ENCODE results near the gene SPRR5. TPM values are rescaled to one million over a fixed set of nuclear protein-coding genes. Genes with fewer than 3 reads are reported as not detected.

The SPRR5 gene
- total and polyA plus RNA-seq, 9 of the 15 experiments (the other 6 are each of a cell fraction or from before 2014, with no cell fraction given) = not detected

GRCh38 chr1:152998476-152998875, 51.5 kb downstream of the SPRR5 start:
- 5% methylated on average over 4 of the region's 4 CpGs for WGBS (ENCODE audit: insufficient coverage, low coverage, missing lambda C conversion rate)
- Histone ChIP-seq H3K4me3 (no peak overlapping the region), H3K9me1 (ENCODE audit: control insufficient read depth, insufficient read depth, low read length) (no peaks in the 10 kb centered on the region), H3K9ac (ENCODE audit: insufficient read depth in 1 of 2, low read depth in 2 of 2, low read length in 2 of 2) (no peak overlapping the region), H3K4me1 (replicated peaks in 1 of 2; ENCODE audit: control insufficient read depth in 2 of 2, insufficient read depth in 2 of 2, low read length in 2 of 2) (no peaks in the 10 kb centered on the region), H3K79me2 (ENCODE audit: control insufficient read depth, insufficient read depth, low read length) (no peaks in the 10 kb centered on the region), H4K20me1 (replicated peaks; ENCODE audit: control insufficient read depth, insufficient read depth, low read length) (no peaks in the 10 kb centered on the region), H3K9me3 (replicated peaks; ENCODE audit: control insufficient read depth, insufficient read depth, low read depth, low read length) (no peaks in the 10 kb centered on the region), H3K27ac (ENCODE audit: extremely low read depth, low read depth, low read length) (no peak overlapping the region), H3K36me3 (ENCODE audit: control insufficient read depth, insufficient read depth, low read length) (no peaks in the 10 kb centered on the region), H3K4me2 (ENCODE audit: insufficient read depth, low read length) (no peak overlapping the region), H2AFZ (ENCODE audit: low read depth, low read length) (no peak overlapping the region), H3K27me3 (ENCODE audit: control insufficient read depth in 2 of 2, insufficient read depth in 2 of 2, low read length in 2 of 2) (peaks cover 2 to 13% of the 10 kb centered on the region in 2 experiments; a peak in 2 of 5 replicates)
- no peak for TF ChIP-seq PRDM10 (IDR thresholded peaks at IDR 0.05; ENCODE audit: partially characterized antibody)
- TF ChIP-seq ZNF24 (IDR thresholded peaks at IDR 0.05) = no peak
- no peak for TF ChIP-seq HOXB6 (CRISPR knock-in tag; IDR thresholded peaks at IDR 0.05; ENCODE audit: borderline replicate concordance)
- no peak for TF ChIP-seq CXXC5 (CRISPR knock-in tag; IDR thresholded peaks at IDR 0.05)
- TF ChIP-seq ZBTB34 (CRISPR knock-in tag; IDR thresholded peaks at IDR 0.05) = no peak
- ATAC-seq (no peak), DNase-seq (ENCODE audit: extremely low read depth in 1 of 4, low spot score in 3 of 4) (no peak), FAIRE-seq (no peak)
- no TSS peak for BruUV-seq (replicated peaks)
- intact Hi-C loops (cut with micrococcal nuclease) (no loop called here), in situ Hi-C loops (cut with MboI) (no loop called here)
- ChIA-PET CTCF (ENCODE audit: low intra/inter-chr PET ratio) (no interaction called here), POLR2A (interaction anchor here (0.7 kb wide), 1 partner anchor 13 kb away, joined by 3 read pairs; no protein-coding TSS in a partner anchor)

Small RNA genes lying within 50 kb of the gene (small RNA-seq; reads per million reads assigned to genes)
- gene SPRR1A = not detected

Other genes starting within 250 kb of the SPRR5 start
Only the 7 nearest of the 23 such genes appear.
- not detected in 2 replicates for gene LCE7A, start 87.2 kb upstream of the SPRR5 start, total RNA-seq (2014; rRNA removed)
- not detected in 2 replicates for gene LCE7A, start 87.2 kb upstream of the SPRR5 start, total RNA-seq (2014; rRNA removed; fragmentation: Illumina TruSeq; extraction: Trizol)
- gene LCE7A, start 87.2 kb upstream of the SPRR5 start, total RNA-seq (2015; rRNA removed; fragmentation: Illumina TruSeq; extraction: Trizol) = not detected in 2 replicates
- not detected in 2 replicates for gene LCE7A, start 87.2 kb upstream of the SPRR5 start, total RNA-seq (2021)
- gene LCE7A, start 87.2 kb upstream of the SPRR5 start, polyA plus RNA-seq (2011; rRNA removed) = not detected in 2 replicates
- gene LCE7A, start 87.2 kb upstream of the SPRR5 start, polyA plus RNA-seq (2014; fragmentation: Illumina TruSeq; extraction: Trizol) = not detected in 2 replicates
- not detected for gene LCE7A, start 87.2 kb upstream of the SPRR5 start, polyA plus RNA-seq (2014; fragmentation: Nextera tagmentation; extraction: Ambion mirVana)
- not detected in 2 replicates for gene LCE7A, start 87.2 kb upstream of the SPRR5 start, polyA plus RNA-seq (2014; rRNA removed)
- gene SMCP, start 68.9 kb upstream of the SPRR5 start, total RNA-seq (2014; rRNA removed) = not detected in 2 replicates
- gene SMCP, start 68.9 kb upstream of the SPRR5 start, total RNA-seq (2014; rRNA removed; fragmentation: Illumina TruSeq; extraction: Trizol) = not detected in 2 replicates
- not detected in 2 replicates for gene SMCP, start 68.9 kb upstream of the SPRR5 start, total RNA-seq (2015; rRNA removed; fragmentation: Illumina TruSeq; extraction: Trizol)
- not detected in 2 replicates for gene SMCP, start 68.9 kb upstream of the SPRR5 start, total RNA-seq (2021)
- not detected in 2 replicates for gene SMCP, start 68.9 kb upstream of the SPRR5 start, polyA plus RNA-seq (2011; rRNA removed)
- gene SMCP, start 68.9 kb upstream of the SPRR5 start, polyA plus RNA-seq (2014; fragmentation: Illumina TruSeq; extraction: Trizol) = not detected in 2 replicates
- not detected for gene SMCP, start 68.9 kb upstream of the SPRR5 start, polyA plus RNA-seq (2014; fragmentation: Nextera tagmentation; extraction: Ambion mirVana)
- not detected in 2 replicates for gene SMCP, start 68.9 kb upstream of the SPRR5 start, polyA plus RNA-seq (2014; rRNA removed)
- gene IVL, start 38.7 kb upstream of the SPRR5 start, total RNA-seq (2014; rRNA removed) = not detected in 2 replicates
- gene IVL, start 38.7 kb upstream of the SPRR5 start, total RNA-seq (2014; rRNA removed; fragmentation: Illumina TruSeq; extraction: Trizol) = not detected in 2 replicates
- not detected in 2 replicates for gene IVL, start 38.7 kb upstream of the SPRR5 start, total RNA-seq (2015; rRNA removed; fragmentation: Illumina TruSeq; extraction: Trizol)
- gene IVL, start 38.7 kb upstream of the SPRR5 start, total RNA-seq (2021) = not detected in 2 replicates
- gene IVL, start 38.7 kb upstream of the SPRR5 start, polyA plus RNA-seq (2011; rRNA removed) = not detected in 2 replicates
- not detected in 2 replicates for gene IVL, start 38.7 kb upstream of the SPRR5 start, polyA plus RNA-seq (2014; fragmentation: Illumina TruSeq; extraction: Trizol)
- not detected for gene IVL, start 38.7 kb upstream of the SPRR5 start, polyA plus RNA-seq (2014; fragmentation: Nextera tagmentation; extraction: Ambion mirVana)
- gene IVL, start 38.7 kb upstream of the SPRR5 start, polyA plus RNA-seq (2014; rRNA removed) = not detected in 2 replicates
- not detected in 2 replicates for gene SPRR4, start 23.4 kb downstream of the SPRR5 start, total RNA-seq (2014; rRNA removed)
- gene SPRR4, start 23.4 kb downstream of the SPRR5 start, total RNA-seq (2014; rRNA removed; fragmentation: Illumina TruSeq; extraction: Trizol) = not detected in 2 replicates
- not detected in 2 replicates for gene SPRR4, start 23.4 kb downstream of the SPRR5 start, total RNA-seq (2015; rRNA removed; fragmentation: Illumina TruSeq; extraction: Trizol)
- not detected in 2 replicates for gene SPRR4, start 23.4 kb downstream of the SPRR5 start, total RNA-seq (2021)
- not detected in 2 replicates for gene SPRR4, start 23.4 kb downstream of the SPRR5 start, polyA plus RNA-seq (2011; rRNA removed)
- gene SPRR4, start 23.4 kb downstream of the SPRR5 start, polyA plus RNA-seq (2014; fragmentation: Illumina TruSeq; extraction: Trizol) = not detected in 2 replicates
- gene SPRR4, start 23.4 kb downstream of the SPRR5 start, polyA plus RNA-seq (2014; fragmentation: Nextera tagmentation; extraction: Ambion mirVana) = not detected
- gene SPRR4, start 23.4 kb downstream of the SPRR5 start, polyA plus RNA-seq (2014; rRNA removed) = not detected in 2 replicates
- not detected in 2 replicates for gene SPRR1A, start 36.9 kb downstream of the SPRR5 start, total RNA-seq (2014; rRNA removed)
- gene SPRR1A, start 36.9 kb downstream of the SPRR5 start, total RNA-seq (2014; rRNA removed; fragmentation: Illumina TruSeq; extraction: Trizol) = not detected in 2 replicates
- not detected in 2 replicates for gene SPRR1A, start 36.9 kb downstream of the SPRR5 start, total RNA-seq (2015; rRNA removed; fragmentation: Illumina TruSeq; extraction: Trizol)
- gene SPRR1A, start 36.9 kb downstream of the SPRR5 start, total RNA-seq (2021) = not detected in 2 replicates
- not detected in 2 replicates for gene SPRR1A, start 36.9 kb downstream of the SPRR5 start, polyA plus RNA-seq (2011; rRNA removed)
- not detected in 2 replicates for gene SPRR1A, start 36.9 kb downstream of the SPRR5 start, polyA plus RNA-seq (2014; fragmentation: Illumina TruSeq; extraction: Trizol)
- not detected for gene SPRR1A, start 36.9 kb downstream of the SPRR5 start, polyA plus RNA-seq (2014; fragmentation: Nextera tagmentation; extraction: Ambion mirVana)
- not detected in 2 replicates for gene SPRR1A, start 36.9 kb downstream of the SPRR5 start, polyA plus RNA-seq (2014; rRNA removed)
- gene SPRR3, start 54.5 kb downstream of the SPRR5 start, total RNA-seq (2014; rRNA removed) = not detected in 2 replicates
- gene SPRR3, start 54.5 kb downstream of the SPRR5 start, total RNA-seq (2014; rRNA removed; fragmentation: Illumina TruSeq; extraction: Trizol) = not detected in 2 replicates
- not detected in 2 replicates for gene SPRR3, start 54.5 kb downstream of the SPRR5 start, total RNA-seq (2015; rRNA removed; fragmentation: Illumina TruSeq; extraction: Trizol)
- gene SPRR3, start 54.5 kb downstream of the SPRR5 start, total RNA-seq (2021) = not detected in 2 replicates
- not detected in 2 replicates for gene SPRR3, start 54.5 kb downstream of the SPRR5 start, polyA plus RNA-seq (2011; rRNA removed)
- not detected in 2 replicates for gene SPRR3, start 54.5 kb downstream of the SPRR5 start, polyA plus RNA-seq (2014; fragmentation: Illumina TruSeq; extraction: Trizol)
- gene SPRR3, start 54.5 kb downstream of the SPRR5 start, polyA plus RNA-seq (2014; fragmentation: Nextera tagmentation; extraction: Ambion mirVana) = not detected
- not detected in 2 replicates for gene SPRR3, start 54.5 kb downstream of the SPRR5 start, polyA plus RNA-seq (2014; rRNA removed)
- not detected in 2 replicates for gene SPRR1B, start 84.0 kb downstream of the SPRR5 start, total RNA-seq (2014; rRNA removed)
- gene SPRR1B, start 84.0 kb downstream of the SPRR5 start, total RNA-seq (2014; rRNA removed; fragmentation: Illumina TruSeq; extraction: Trizol) = not detected in 2 replicates
- gene SPRR1B, start 84.0 kb downstream of the SPRR5 start, total RNA-seq (2015; rRNA removed; fragmentation: Illumina TruSeq; extraction: Trizol) = not detected in 2 replicates
- not detected in 2 replicates for gene SPRR1B, start 84.0 kb downstream of the SPRR5 start, total RNA-seq (2021)
- not detected in 2 replicates for gene SPRR1B, start 84.0 kb downstream of the SPRR5 start, polyA plus RNA-seq (2011; rRNA removed)
- gene SPRR1B, start 84.0 kb downstream of the SPRR5 start, polyA plus RNA-seq (2014; fragmentation: Illumina TruSeq; extraction: Trizol) = not detected in 2 replicates
- not detected for gene SPRR1B, start 84.0 kb downstream of the SPRR5 start, polyA plus RNA-seq (2014; fragmentation: Nextera tagmentation; extraction: Ambion mirVana)
- gene SPRR1B, start 84.0 kb downstream of the SPRR5 start, polyA plus RNA-seq (2014; rRNA removed) = not detected in 2 replicates

Data from K562 (cell line).